HG03378 (cell line): ENCODE measurements around the gene IRF4.

Source experiments
- ATAC-seq: cut with Tn5 transposase; IDR thresholded peaks from one replicate; pipeline ENCODE4 v1.9.1; 2021; ENCODE audit warnings: mild to moderate bottlenecking, moderate library complexity; ENCODE audit not compliant: unreplicated experiment

IRF4 gene

DNA sequence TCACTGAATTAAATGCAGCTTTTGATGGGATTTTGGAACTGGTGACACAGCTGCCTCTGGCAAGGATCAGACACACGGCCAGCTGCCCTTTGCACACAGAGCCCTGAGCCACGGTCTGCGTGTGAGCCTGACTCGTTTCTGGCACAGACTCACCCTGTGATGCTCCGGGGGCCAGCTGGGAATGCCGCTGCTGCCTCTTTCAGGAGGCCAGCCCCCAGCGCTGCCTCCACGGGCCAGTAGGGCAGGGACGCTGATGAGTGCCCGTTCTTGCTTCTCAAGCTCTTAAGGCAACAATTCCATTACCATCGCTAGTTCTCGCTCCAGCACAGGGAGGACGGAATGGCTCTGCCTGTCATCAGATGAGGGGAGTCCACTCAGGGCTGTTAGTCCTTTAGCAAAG lies 61.6 kb downstream of the IRF4 start:
- no peak for ATAC-seq

DNA sequence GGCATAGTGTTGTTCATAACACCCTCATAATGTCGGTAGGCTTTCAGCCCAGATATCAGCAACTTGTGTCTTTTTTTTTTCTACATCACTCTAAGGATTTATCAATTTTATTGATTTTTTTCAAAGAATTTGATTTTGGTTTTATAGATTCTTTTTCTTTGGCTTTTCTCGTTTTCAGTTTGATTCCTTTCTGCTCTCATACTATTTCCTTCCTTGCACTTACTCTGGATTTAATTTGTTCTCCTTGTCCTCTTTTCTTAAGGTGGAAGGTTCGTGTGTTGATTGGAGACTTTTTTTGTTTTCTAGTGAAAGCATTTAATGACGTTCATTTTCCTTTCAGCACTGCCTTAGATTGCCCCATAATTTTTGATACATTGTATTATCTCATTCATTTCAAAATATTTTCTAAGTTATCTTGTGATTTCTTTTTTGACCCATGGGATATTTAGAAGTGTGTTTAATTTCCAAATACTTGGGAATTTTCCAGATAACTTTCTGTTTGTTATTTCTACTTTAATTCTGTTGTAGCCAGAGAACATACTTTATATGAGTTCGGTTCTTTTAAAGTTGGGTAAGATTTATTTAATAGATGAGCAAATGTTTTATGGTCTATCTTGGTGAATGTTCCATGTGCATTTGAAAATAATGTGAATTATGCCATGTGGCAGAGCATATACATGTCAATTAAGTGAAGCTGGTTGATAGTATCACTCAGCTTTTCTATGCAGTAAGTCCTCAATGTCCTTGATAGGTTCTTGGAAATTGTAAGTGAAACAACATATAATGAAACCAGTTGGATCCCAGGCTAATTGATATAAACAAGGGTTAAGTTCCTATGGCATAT lies 62.8 kb downstream of the IRF4 start:
- no peak for ATAC-seq

GRCh38 chr6:455006-455585 lies 63.5 kb downstream of the IRF4 start:
- no peak for ATAC-seq

DNA sequence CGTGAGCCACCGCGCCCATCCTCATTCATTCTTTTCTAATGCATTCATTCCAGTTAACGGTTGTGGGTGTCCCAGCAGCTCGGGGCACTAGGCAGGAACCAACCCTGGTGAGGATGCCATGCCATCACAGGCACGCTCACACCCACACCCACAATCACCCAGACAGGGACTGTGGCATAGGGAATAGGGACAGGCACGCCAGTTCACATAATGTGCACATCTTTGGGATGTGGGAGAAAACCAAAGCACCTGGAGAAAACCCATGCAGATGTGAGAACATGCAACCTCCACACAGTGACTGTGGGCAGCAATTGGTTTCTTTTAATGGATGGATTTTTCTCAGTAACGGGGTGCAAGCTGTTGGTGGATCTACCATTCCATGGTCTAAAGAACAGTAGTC lies 64.3 kb downstream of the IRF4 start:
- ATAC-seq: no peak

- ATAC-seq: no peak
Observed at GRCh38 chr6:456358-456867, 64.9 kb downstream of the IRF4 start.

DNA sequence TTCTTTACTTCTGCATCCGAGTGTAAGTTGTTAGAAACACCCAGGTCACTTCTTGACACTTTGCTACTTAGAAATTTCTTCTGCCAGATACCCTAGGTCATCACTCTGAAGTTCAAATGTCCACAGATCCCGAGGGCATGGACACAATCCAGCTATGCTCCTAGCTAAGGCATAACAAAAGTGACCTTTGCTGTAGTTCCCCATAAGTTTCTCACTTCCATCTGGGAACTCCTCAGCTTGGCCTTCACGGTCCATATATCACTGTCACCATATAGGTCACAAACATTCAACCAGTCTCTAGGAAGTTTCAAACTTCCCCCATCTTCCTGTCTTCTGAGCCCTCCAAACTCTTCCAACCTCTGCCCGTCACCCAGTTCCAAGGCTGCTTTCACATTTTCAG lies 65.3 kb downstream of the IRF4 start:
- ATAC-seq: no peak
